ENCODE results near the gene AKT1S1. TPM values are rescaled to one million over a fixed set of nuclear protein-coding genes. Genes with fewer than 3 reads are reported as not detected.

AKT1S1 gene
- total RNA-seq, 1 experiment from 2014 or later, result 65.2 TPM

DNA sequence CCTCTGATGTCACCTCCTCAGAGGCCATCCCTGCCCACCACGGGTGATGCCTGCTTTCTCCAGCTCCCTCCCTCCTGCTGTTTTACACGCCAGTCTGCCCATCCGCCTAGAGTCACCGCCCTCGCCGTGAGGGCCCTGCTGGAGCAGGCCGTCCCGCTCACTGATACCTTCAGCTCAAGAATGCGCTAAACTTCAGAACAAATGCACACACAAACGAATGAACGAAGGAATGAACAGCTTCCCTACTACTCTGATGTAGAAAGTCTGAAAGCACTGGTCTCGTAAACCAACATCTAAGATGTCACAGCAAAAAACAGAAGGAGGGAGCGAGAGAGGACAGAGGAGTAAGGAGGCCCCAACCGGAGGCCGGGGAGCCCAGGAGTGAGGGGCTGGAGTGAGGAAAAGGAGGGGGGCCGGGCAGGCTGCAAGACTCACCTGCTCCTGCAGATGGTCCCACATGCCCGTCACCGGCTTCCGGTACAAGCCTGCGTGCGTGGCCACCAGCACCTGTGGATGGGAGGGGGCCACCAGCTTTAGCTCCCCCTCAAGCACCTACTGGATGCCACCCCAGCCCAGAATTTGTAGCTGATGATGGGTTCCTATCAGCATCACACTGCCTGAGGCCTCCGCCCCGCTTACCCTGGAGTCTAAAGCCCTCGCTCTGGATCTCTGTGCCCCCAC lies 13.8 kb downstream of the AKT1S1 start:
- peak overlapping the region; percentile 47 for H3K27ac Mint-ChIP-seq (ENCODE audit: unreplicated experiment)
- intact Hi-C loops (cut with micrococcal nuclease; ENCODE audit: unreplicated experiment), result no loop called here

DNA sequence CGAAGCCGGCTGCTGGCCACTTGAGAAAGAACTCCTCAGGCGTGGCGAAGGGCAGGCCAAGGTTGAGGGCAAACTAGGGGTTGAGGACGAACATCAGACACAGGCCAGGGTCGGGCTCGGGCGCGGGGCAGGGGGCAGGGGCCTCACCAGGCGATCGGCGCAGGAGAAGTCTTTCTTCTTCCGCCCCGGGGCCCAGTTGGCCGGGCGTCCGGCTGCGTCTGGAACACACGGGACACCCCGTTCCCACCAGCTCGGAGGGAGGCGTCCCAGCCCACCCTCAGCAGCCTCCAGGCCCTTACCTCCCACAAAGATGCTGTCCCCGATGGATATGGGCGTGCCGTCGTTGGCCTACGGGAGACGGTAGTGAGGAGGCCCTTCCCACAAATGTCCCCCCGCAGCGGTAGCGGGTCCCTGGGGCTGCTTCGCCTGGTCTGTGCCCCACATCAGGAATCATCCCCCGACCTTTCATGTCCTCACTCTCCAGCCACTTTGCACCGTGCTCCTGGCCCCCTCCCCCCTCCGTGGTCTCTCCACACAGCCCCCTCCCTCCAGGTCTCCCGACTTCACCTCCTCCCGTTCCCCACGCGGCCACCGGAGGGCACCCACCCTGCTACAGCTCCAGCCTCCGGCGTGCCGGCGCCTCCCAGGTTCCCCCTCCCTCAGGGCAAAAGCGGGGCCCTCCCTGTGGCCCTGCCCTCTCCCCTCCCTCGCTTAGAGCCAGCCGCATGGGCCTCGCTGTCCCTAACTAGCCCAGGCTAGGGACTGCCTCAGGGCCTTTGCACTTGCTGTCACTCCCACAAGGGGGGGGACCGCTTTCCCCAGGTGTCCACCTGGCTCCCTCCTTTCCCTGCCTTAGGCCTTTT lies 14.5 kb downstream of the AKT1S1 start:
- no TSS peak for BruUV-seq (replicated peaks)
- TF ChIP-seq CTCF (IDR thresholded peaks at IDR 0.05; ENCODE audit: unreplicated experiment), result no peak
- Mint-ChIP-seq H3K4me3 (ENCODE audit: low read depth, unreplicated experiment) (no peak overlapping the region), H3K4me1 (ENCODE audit: low read depth, unreplicated experiment) (peaks cover 38% of the 10 kb centered on the region), H3K9me3 (ENCODE audit: low read depth, unreplicated experiment) (no peaks in the 10 kb centered on the region), H3K27ac (ENCODE audit: unreplicated experiment) (peak overlapping the region; percentile 47), H3K27me3 (ENCODE audit: unreplicated experiment) (no peaks in the 10 kb centered on the region), H3K36me3 (ENCODE audit: insufficient read depth, unreplicated experiment) (peaks cover 44% of the 10 kb centered on the region)
- CTCF ChIA-PET, result no interaction called here
- peak; percentile 25 for DNase-seq
- intact Hi-C loops (cut with micrococcal nuclease; ENCODE audit: unreplicated experiment), result no loop called here

More for the DNA sequence above, 13.8 kb downstream of the AKT1S1 start:
- CTCF ChIA-PET, result no interaction called here
- Mint-ChIP-seq H3K36me3 (ENCODE audit: insufficient read depth, unreplicated experiment) (peaks cover 36% of the 10 kb centered on the region), H3K4me3 (ENCODE audit: low read depth, unreplicated experiment) (no peak overlapping the region), H3K27me3 (ENCODE audit: unreplicated experiment) (no peaks in the 10 kb centered on the region), H3K9me3 (ENCODE audit: low read depth, unreplicated experiment) (no peaks in the 10 kb centered on the region), H3K4me1 (ENCODE audit: low read depth, unreplicated experiment) (peaks cover 38% of the 10 kb centered on the region)
- TF ChIP-seq CTCF (IDR thresholded peaks at IDR 0.05; ENCODE audit: unreplicated experiment), result no peak
- no TSS peak for BruUV-seq (replicated peaks)
- no peak for DNase-seq

GRCh38 chr19:49861541-49862378 lies 15.4 kb downstream of the AKT1S1 start:
- DNase-seq, result no peak
- no peak for TF ChIP-seq CTCF (IDR thresholded peaks at IDR 0.05; ENCODE audit: unreplicated experiment)
- H3K9me3 Mint-ChIP-seq (ENCODE audit: low read depth, unreplicated experiment), result no peaks in the 10 kb centered on the region
- no TSS peak for BruUV-seq (replicated peaks)
- H3K4me3 Mint-ChIP-seq (ENCODE audit: low read depth, unreplicated experiment), result no peak overlapping the region
- peaks cover 53% of the 10 kb centered on the region for H3K36me3 Mint-ChIP-seq (ENCODE audit: insufficient read depth, unreplicated experiment)
- H3K27ac Mint-ChIP-seq (ENCODE audit: unreplicated experiment), result peak overlapping the region; percentile 36
- CTCF ChIA-PET, result no interaction called here
- no peaks in the 10 kb centered on the region for H3K27me3 Mint-ChIP-seq (ENCODE audit: unreplicated experiment)
- H3K4me1 Mint-ChIP-seq (ENCODE audit: low read depth, unreplicated experiment), result peaks cover 34% of the 10 kb centered on the region
- intact Hi-C loops (cut with micrococcal nuclease; ENCODE audit: unreplicated experiment), result no loop called here

DNA sequence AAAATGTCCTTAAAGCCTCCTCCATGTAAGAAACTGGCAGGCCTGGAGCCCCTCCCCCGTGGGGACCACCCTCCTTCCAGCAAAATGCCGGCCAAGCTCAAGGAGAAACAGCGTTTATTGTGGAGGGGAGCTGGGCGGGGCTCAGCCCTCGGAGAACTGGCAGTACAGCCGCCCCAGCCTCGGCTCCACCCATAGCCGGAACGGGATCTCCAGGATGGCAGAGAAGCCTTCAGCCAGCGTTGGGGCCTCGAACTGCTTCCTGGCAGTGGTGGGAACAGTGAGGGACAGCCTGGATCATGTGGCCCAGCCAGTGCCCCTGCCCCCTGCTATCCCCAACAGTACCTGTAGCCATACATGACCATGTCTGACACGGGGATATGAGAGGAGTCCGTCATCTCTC lies 16.0 kb downstream of the AKT1S1 start:
- Mint-ChIP-seq H3K27me3 (ENCODE audit: unreplicated experiment) (no peaks in the 10 kb centered on the region), H3K36me3 (ENCODE audit: insufficient read depth, unreplicated experiment) (peaks cover 59% of the 10 kb centered on the region), H3K9me3 (ENCODE audit: low read depth, unreplicated experiment) (no peaks in the 10 kb centered on the region), H3K4me3 (ENCODE audit: low read depth, unreplicated experiment) (no peak overlapping the region), H3K27ac (ENCODE audit: unreplicated experiment) (no peak overlapping the region), H3K4me1 (ENCODE audit: low read depth, unreplicated experiment) (peaks cover 28% of the 10 kb centered on the region)
- BruUV-seq (replicated peaks), result no TSS peak
- TF ChIP-seq CTCF (IDR thresholded peaks at IDR 0.05; ENCODE audit: unreplicated experiment), result no peak
- DNase-seq, result peak; percentile 22
- intact Hi-C loops (cut with micrococcal nuclease; ENCODE audit: unreplicated experiment), result no loop called here
- CTCF ChIA-PET, result no interaction called here
